Neural crest cell (in vitro differentiated cells): ENCODE data around the gene CR2. TPM values are rescaled to one million over a fixed set of nuclear protein-coding genes. Genes with fewer than 3 reads are reported as not detected.

ENCODE experiments used
- DNase-seq: peaks from one replicate; pipeline ENCODE4 v3.0.0; 2021; ENCODE audit warnings: low read depth, mixed read lengths, low spot score
- H3K27ac Mint-ChIP-seq: one replicate; pipeline ENCODE4 v1.8.0; 2021; ENCODE audit warnings: mild to moderate bottlenecking, mixed read lengths; ENCODE audit not compliant: unreplicated experiment
- H3K27me3 Mint-ChIP-seq: 2 replicates; pipeline ENCODE4 v1.8.0; 2021; ENCODE audit warnings: low read depth, mild to moderate bottlenecking, mixed read lengths
- H3K36me3 Mint-ChIP-seq: 2 replicates; pipeline ENCODE4 v1.8.0; 2021; ENCODE audit warnings: low read depth, mild to moderate bottlenecking, mixed read lengths
- H3K4me1 Mint-ChIP-seq: 2 replicates; pipeline ENCODE4 v1.8.0; 2021; ENCODE audit warnings: mixed read lengths
- H3K4me3 Mint-ChIP-seq: one replicate; pipeline ENCODE4 v1.8.0; 2021; ENCODE audit warnings: mild to moderate bottlenecking, mixed read lengths
- H3K9me3 Mint-ChIP-seq: 2 replicates; pipeline ENCODE4 v1.8.0; 2021; ENCODE audit warnings: mixed read lengths
- CTCF ChIP-seq: fragments of 200-600 bp; sonication (generic); conservative IDR thresholded peaks from 2 replicates; pipeline ENCODE4 v1.5.0; 2021; ENCODE audit warnings: antibody characterized with exemption, mild to moderate bottlenecking
- total RNA-seq: library from RNA; stranded (reverse); gene quantifications from 2 replicates; pipeline ENCODE4 v1.2.1, GENCODE V29; 2021

Gene CR2
- total RNA-seq, 1 donor from 2014 or later: not detected

DNA sequence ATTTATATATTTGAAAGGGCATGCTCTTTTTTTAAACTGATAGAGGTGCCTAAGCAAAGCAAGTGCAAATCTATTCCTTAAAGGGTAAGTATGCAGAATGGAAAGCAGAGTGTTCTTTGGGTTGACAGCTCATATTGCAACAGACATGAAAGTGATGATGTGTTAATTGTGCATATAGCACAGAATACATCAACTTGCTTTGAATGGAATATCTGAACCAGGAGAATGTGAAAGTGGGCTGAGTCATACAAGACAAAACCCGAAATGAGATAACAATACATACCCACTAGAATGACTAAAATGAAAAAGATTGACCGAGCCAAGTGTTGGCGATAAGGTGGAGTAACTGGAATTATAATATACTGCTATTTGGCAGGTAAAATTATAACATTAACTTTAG is 46.2 kb downstream of the CR2 start:
- TF ChIP-seq CTCF: no peak
- H3K4me3 Mint-ChIP-seq: no peak overlapping the region
- H3K9me3 Mint-ChIP-seq: no peaks in the 10 kb centered on the region
- H3K36me3 Mint-ChIP-seq: no peaks in the 10 kb centered on the region
- no peak overlapping the region for H3K27ac Mint-ChIP-seq
- peaks cover 7% of the 10 kb centered on the region for H3K4me1 Mint-ChIP-seq
- peaks cover 90% of the 10 kb centered on the region for H3K27me3 Mint-ChIP-seq
- no peak for DNase-seq

DNA sequence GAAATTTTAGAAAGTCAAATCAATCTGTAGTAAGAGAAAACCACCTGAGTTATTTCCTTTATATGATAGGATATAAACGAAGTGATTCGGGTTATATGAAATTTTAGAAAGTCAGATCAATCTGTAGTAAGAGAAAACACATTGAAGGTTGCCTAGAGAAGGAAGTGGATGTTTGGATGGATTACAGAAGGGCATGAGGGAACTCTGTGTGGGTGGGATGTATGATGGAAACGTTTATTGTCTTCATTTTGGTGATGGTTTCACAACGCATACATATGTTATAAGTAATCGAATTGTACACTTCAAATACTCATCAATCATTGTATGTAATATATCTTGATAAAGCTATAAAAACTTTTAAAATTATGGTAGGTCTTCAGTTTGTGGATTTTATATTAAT is 46.9 kb downstream of the CR2 start:
- H3K4me1 Mint-ChIP-seq: no peaks in the 10 kb centered on the region
- no peaks in the 10 kb centered on the region for H3K9me3 Mint-ChIP-seq
- peaks cover 85% of the 10 kb centered on the region for H3K27me3 Mint-ChIP-seq
- H3K27ac Mint-ChIP-seq: no peak overlapping the region
- no peak for DNase-seq
- no peaks in the 10 kb centered on the region for H3K36me3 Mint-ChIP-seq
- no peak overlapping the region for H3K4me3 Mint-ChIP-seq
- TF ChIP-seq CTCF: no peak

- no peaks in the 10 kb centered on the region for H3K4me1 Mint-ChIP-seq
- H3K9me3 Mint-ChIP-seq: no peaks in the 10 kb centered on the region
- H3K27me3 Mint-ChIP-seq: peaks cover 78% of the 10 kb centered on the region
- no peaks in the 10 kb centered on the region for H3K36me3 Mint-ChIP-seq
- TF ChIP-seq CTCF: no peak
- no peak overlapping the region for H3K4me3 Mint-ChIP-seq
- no peak for DNase-seq
- no peak overlapping the region for H3K27ac Mint-ChIP-seq
Observed at GRCh38 chr1:207502726-207503125, 48.6 kb downstream of the CR2 start.

DNA sequence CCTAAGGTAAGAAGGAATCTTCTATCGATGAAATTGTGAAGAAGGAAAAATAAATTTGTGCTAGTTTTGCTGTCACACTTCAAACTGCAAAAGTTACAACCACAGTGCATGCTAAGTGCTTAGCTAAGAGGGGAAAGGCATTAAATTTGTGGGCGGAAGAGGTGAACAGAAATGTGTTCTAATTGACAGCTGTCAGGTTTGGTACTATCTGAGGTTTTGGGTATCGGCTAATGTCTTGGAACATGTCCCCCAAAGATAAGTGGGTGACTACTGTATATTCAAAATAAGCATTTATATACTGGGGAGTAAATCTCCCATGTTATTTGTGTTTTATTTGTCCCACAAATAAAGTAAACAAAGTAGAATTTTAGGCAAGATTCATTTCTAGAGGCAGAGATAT is 49.8 kb downstream of the CR2 start:
- H3K27ac Mint-ChIP-seq: no peak overlapping the region
- H3K4me1 Mint-ChIP-seq: no peaks in the 10 kb centered on the region
- H3K36me3 Mint-ChIP-seq: no peaks in the 10 kb centered on the region
- H3K9me3 Mint-ChIP-seq: no peaks in the 10 kb centered on the region
- no peak overlapping the region for H3K4me3 Mint-ChIP-seq
- no peak for TF ChIP-seq CTCF
- H3K27me3 Mint-ChIP-seq: peaks cover 65% of the 10 kb centered on the region
- DNase-seq: no peak

DNA sequence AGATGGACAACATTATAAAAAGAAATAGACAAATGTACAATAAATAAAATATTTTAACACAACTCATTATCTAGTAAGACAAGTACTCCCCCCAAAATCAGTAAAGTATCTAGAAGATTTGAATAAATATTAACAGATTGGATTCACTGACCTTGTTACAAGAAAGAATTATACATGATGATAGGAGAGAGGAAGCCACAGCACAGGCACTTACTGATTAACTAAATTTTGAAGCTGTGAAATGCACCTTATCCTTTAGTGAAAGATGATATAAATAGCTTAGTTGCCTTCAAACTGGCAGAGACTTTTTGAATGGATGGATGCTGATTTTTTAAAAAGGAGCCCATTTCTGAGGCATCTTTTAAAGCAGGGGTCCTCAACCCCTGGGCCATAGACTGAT is 50.3 kb downstream of the CR2 start:
- H3K4me3 Mint-ChIP-seq: no peak overlapping the region
- no peak for TF ChIP-seq CTCF
- no peaks in the 10 kb centered on the region for H3K36me3 Mint-ChIP-seq
- no peaks in the 10 kb centered on the region for H3K4me1 Mint-ChIP-seq
- no peak overlapping the region for H3K27ac Mint-ChIP-seq
- H3K9me3 Mint-ChIP-seq: no peaks in the 10 kb centered on the region
- DNase-seq: no peak
- peaks cover 61% of the 10 kb centered on the region for H3K27me3 Mint-ChIP-seq

DNA sequence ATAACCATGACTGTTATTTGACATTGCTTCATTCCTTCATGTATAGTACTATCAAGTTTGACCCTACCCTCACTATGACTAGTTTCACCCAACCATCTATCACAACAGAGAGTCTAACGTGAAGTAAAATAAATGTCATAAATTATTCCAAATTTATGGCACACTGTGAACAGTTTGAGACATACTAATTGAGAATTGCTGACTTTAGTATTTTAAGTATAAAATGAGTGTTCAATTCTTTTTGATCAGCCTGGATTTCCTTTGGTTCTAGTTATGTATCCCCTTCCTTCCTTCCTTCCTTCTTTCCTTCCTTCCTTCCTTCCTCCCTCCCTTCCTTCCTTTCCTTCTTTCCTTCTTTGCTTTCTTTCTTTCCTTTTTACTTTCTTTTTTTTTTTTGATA is 56.3 kb downstream of the CR2 start:
- Mint-ChIP-seq H3K4me1 (no peaks in the 10 kb centered on the region), H3K27me3 (peaks cover 19% of the 10 kb centered on the region), H3K27ac (no peak overlapping the region), H3K4me3 (no peak overlapping the region), H3K36me3 (no peaks in the 10 kb centered on the region), H3K9me3 (no peaks in the 10 kb centered on the region)
- no peak for DNase-seq
- TF ChIP-seq CTCF: no peak
